Measurements from ENCODE around the gene DDIT3. TPM values are rescaled to one million over a fixed set of nuclear protein-coding genes. Genes with fewer than 3 reads are reported as not detected.

The DDIT3 gene
- total RNA-seq, 1 experiment from 2014 or later, result 61.9 TPM

DNA sequence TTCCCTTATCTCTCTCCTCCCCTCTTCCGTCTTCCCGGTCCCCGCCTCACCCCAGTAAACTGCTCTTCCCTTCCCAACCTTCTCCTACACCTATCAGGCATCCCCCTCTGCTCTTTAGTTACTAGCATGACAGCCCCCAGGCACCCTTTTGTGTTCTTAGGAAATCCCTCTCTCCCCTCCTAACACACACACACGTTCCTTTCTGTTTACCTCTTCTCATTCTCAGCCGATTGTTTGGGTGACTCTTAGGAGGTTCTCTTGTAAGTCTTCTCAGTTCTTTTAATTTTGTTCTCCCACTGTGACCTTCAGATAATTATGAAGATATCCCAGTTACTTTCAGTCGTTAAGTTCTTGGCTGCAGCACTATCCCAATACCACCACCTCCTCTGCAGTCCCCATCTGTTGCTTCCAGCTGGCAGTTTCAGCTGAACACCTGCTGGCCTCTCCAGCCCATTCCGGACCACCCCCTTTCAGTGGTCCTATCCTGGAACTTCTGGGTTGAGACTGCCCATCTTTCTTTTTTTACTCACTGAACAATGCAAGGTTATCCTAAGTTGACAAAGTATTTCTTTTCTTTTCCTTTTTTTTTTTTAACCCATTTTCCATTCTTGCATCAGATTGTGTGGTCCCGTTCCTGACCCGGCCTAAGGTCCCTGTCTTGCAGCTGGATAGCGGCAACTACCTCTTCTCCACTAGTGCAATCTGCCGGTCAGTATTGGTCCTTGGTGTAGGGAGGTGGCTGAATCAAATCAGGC is 31.7 kb downstream of the DDIT3 start:
- H3K4me1 ChIP-seq (ENCODE audit: insufficient read depth, low read length, poor library complexity, severe bottlenecking), result peaks cover 9% of the 10 kb centered on the region
- POLR2A ChIA-PET (ENCODE audit: low non-redundant PET), result no interaction called here
- no peaks in the 10 kb centered on the region for H3K27me3 ChIP-seq (replicated peaks; ENCODE audit: insufficient read depth, low read depth, low read length, poor library complexity)
- no peaks in the 10 kb centered on the region for H3K9me3 ChIP-seq (ENCODE audit: low read depth, low read length, poor library complexity, severe bottlenecking)
- CTCF ChIA-PET, result no interaction called here
- intact Hi-C loops (cut with micrococcal nuclease; ENCODE audit: unreplicated experiment), result no loop called here
- TSS peak; percentile 49 for BruUV-seq (replicated peaks)
- peak overlapping the region; percentile 94 for H3K27ac ChIP-seq (ENCODE audit: low read depth, low read length, poor library complexity, severe bottlenecking)
- H3K4me3 ChIP-seq (ENCODE audit: low read depth, low read length, poor library complexity, severe bottlenecking), result peak overlapping the region; percentile 84
- no peak for TF ChIP-seq EZH2 (IDR thresholded peaks at IDR 0.05; ENCODE audit: borderline replicate concordance, low read depth, low read length, poor library complexity, severe bottlenecking)
- no peak for TF ChIP-seq CTCF (conservative IDR thresholded peaks at IDR 0.05; ENCODE audit: low read depth, low read length)
- no peak for DNase-seq (ENCODE audit: low spot score)
- peaks cover 42% of the 10 kb centered on the region for H3K36me3 ChIP-seq (ENCODE audit: insufficient read depth, low read length, poor library complexity, severe bottlenecking)

GRCh38 chr12:57487597-57488401 is 32.5 kb downstream of the DDIT3 start, which contains the start of gene MARS1:
MARS1 (plus strand) TSS chr12:57488068; CDS start chr12:57488091, 23 bp downstream.
- DNase-seq (ENCODE audit: low spot score), result peak; percentile 99
- ChIA-PET CTCF (no interaction called here), POLR2A (ENCODE audit: low non-redundant PET) (interaction anchor here (0.8 kb wide), 1 partner anchor 13 kb away, joined by 8 read pairs; no protein-coding TSS in a partner anchor)
- Histone ChIP-seq H3K4me3 (ENCODE audit: low read depth, low read length, poor library complexity, severe bottlenecking) (peak within 1 kb of the TSS; percentile 84), H3K9me3 (ENCODE audit: low read depth, low read length, poor library complexity, severe bottlenecking) (no peaks in the 10 kb centered on the region), H3K27me3 (replicated peaks; ENCODE audit: insufficient read depth, low read depth, low read length, poor library complexity) (no peaks in the 10 kb centered on the region), H3K4me1 (ENCODE audit: insufficient read depth, low read length, poor library complexity, severe bottlenecking) (peaks cover 9% of the 10 kb centered on the region), H3K36me3 (ENCODE audit: insufficient read depth, low read length, poor library complexity, severe bottlenecking) (peaks cover 39% of the 10 kb centered on the region), H3K27ac (ENCODE audit: low read depth, low read length, poor library complexity, severe bottlenecking) (peak within 1 kb of the TSS; percentile 94)
- intact Hi-C loops (cut with micrococcal nuclease; ENCODE audit: unreplicated experiment), result no loop called here
- no TSS peak for BruUV-seq (replicated peaks)
- TF ChIP-seq EZH2 (IDR thresholded peaks at IDR 0.05; ENCODE audit: borderline replicate concordance, low read depth, low read length, poor library complexity, severe bottlenecking) (no peak), CTCF (conservative IDR thresholded peaks at IDR 0.05; ENCODE audit: low read depth, low read length) (peak; percentile 48)

- POLR2A ChIA-PET (ENCODE audit: low non-redundant PET), result interaction anchor here (0.8 kb wide), 1 partner anchor 12 kb away, joined by 8 read pairs; no protein-coding TSS in a partner anchor
- no peak for DNase-seq (ENCODE audit: low spot score)
- Histone ChIP-seq H3K4me3 (ENCODE audit: low read depth, low read length, poor library complexity, severe bottlenecking) (peak overlapping the region; percentile 84), H3K27me3 (replicated peaks; ENCODE audit: insufficient read depth, low read depth, low read length, poor library complexity) (no peaks in the 10 kb centered on the region), H3K36me3 (ENCODE audit: insufficient read depth, low read length, poor library complexity, severe bottlenecking) (peaks cover 34% of the 10 kb centered on the region), H3K4me1 (ENCODE audit: insufficient read depth, low read length, poor library complexity, severe bottlenecking) (peaks cover 9% of the 10 kb centered on the region), H3K27ac (ENCODE audit: low read depth, low read length, poor library complexity, severe bottlenecking) (peak overlapping the region; percentile 37), H3K9me3 (ENCODE audit: low read depth, low read length, poor library complexity, severe bottlenecking) (no peaks in the 10 kb centered on the region)
- intact Hi-C loops (cut with micrococcal nuclease; ENCODE audit: unreplicated experiment), result no loop called here
- TF ChIP-seq EZH2 (IDR thresholded peaks at IDR 0.05; ENCODE audit: borderline replicate concordance, low read depth, low read length, poor library complexity, severe bottlenecking), result no peak
- no peak for TF ChIP-seq CTCF (conservative IDR thresholded peaks at IDR 0.05; ENCODE audit: low read depth, low read length)
- CTCF ChIA-PET, result no interaction called here
- BruUV-seq (replicated peaks), result no TSS peak
Measured at GRCh38 chr12:57487055-57487596, 33.2 kb downstream of the DDIT3 start.
